Left ventricle myocardium inferior (tissue), 1 donor: ENCODE results near the gene SETBP1. TPM values are rescaled to one million over a fixed set of nuclear protein-coding genes. Genes with fewer than 3 reads are reported as not detected.

Experiments used
- DNase-seq: peaks from one replicate; pipeline ENCODE4 v3.0.0-alpha.2; 2020
- H3K27ac ChIP-seq: fragments of 200-600 bp; replicated peaks from 2 replicates; pipeline ENCODE4 v1.8.0; 2021
- H3K27me3 ChIP-seq: fragments of 200-600 bp; 2 replicates; pipeline ENCODE4 v1.8.0; 2021; ENCODE audit warnings: low read depth
- H3K36me3 ChIP-seq: fragments of 200-600 bp; 2 replicates; pipeline ENCODE4 v1.8.0; 2021
- H3K4me1 ChIP-seq: fragments of 200-600 bp; 2 replicates; pipeline ENCODE4 v1.8.0; 2021
- H3K4me3 ChIP-seq: fragments of 200-600 bp; 2 replicates; pipeline ENCODE4 v1.8.0; 2021; ENCODE audit warnings: mild to moderate bottlenecking, moderate library complexity
- H3K9me3 ChIP-seq: fragments of 200-600 bp; replicated peaks from 2 replicates; pipeline ENCODE4 v1.8.0; 2021
- CTCF ChIP-seq: fragments of 200-600 bp; IDR thresholded peaks from 2 replicates; pipeline ENCODE4 v1.8.0; 2021; ENCODE audit warnings: antibody characterized with exemption, mild to moderate bottlenecking, borderline replicate concordance
- intact Hi-C: fragments of 100-400 bp; cut with micrococcal nuclease; formaldehyde crosslinking; loops from one replicate; pipeline ENCODE4 v1.11.0; 2022
- total RNA-seq: library from RNA; stranded (reverse); fragmentation: NEBNext Ultra II Directional; extraction: Animal tissue kit (Norgen Biotek cat#: 25700); gene quantifications from one replicate; pipeline ENCODE4 v1.2.1, GENCODE V29; 2021
- donor health status: DM: no; HTN: yes; CAD: no; lungs with severe emphysema.

Gene SETBP1
- total RNA-seq, 1 donor from 2014 or later: 10.3 TPM

DNA sequence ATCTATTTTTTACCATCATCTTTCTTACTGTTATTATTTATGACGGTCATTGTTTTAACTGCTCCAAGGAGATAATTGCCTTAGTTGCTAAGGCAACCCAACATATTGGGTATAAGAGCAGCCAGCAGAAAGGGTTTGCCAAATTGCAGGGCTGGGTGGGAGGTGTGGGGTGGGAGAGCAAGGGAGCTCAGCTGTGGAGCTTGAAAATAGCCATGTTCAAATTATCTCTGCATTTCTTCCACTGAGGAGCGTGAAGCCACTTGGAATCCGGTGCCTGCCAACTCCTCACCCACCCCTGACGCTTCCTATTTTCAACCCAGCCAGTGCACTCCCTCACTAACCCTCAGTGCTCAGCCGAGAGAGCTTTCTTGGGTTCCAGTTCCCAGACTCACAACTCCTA lies 60.8 kb downstream of the SETBP1 start:
- Histone ChIP-seq H3K4me3 (no peak overlapping the region), H3K27ac (no peak overlapping the region), H3K27me3 (no peaks in the 10 kb centered on the region), H3K9me3 (no peaks in the 10 kb centered on the region), H3K36me3 (no peaks in the 10 kb centered on the region), H3K4me1 (peaks cover 49% of the 10 kb centered on the region)
- DNase-seq: no peak
- TF ChIP-seq CTCF: no peak
- intact Hi-C loops: no loop called here

GRCh38 chr18:44742126-44742525 lies 61.4 kb downstream of the SETBP1 start:
- no peaks in the 10 kb centered on the region for H3K36me3 ChIP-seq
- H3K9me3 ChIP-seq: no peaks in the 10 kb centered on the region
- DNase-seq: no peak
- peak overlapping the region; percentile 58 for H3K27ac ChIP-seq
- H3K27me3 ChIP-seq: no peaks in the 10 kb centered on the region
- intact Hi-C loops: no loop called here
- H3K4me1 ChIP-seq: peaks cover 50% of the 10 kb centered on the region
- no peak overlapping the region for H3K4me3 ChIP-seq
- no peak for TF ChIP-seq CTCF

- intact Hi-C loops: no loop called here
- DNase-seq: peak; percentile 54
- Histone ChIP-seq H3K9me3 (no peaks in the 10 kb centered on the region), H3K27me3 (no peaks in the 10 kb centered on the region), H3K36me3 (no peaks in the 10 kb centered on the region), H3K27ac (peak overlapping the region; percentile 58), H3K4me3 (no peak overlapping the region), H3K4me1 (peaks cover 53% of the 10 kb centered on the region)
- TF ChIP-seq CTCF: no peak
Observed at GRCh38 chr18:44742718-44743311, 62.1 kb downstream of the SETBP1 start.

DNA sequence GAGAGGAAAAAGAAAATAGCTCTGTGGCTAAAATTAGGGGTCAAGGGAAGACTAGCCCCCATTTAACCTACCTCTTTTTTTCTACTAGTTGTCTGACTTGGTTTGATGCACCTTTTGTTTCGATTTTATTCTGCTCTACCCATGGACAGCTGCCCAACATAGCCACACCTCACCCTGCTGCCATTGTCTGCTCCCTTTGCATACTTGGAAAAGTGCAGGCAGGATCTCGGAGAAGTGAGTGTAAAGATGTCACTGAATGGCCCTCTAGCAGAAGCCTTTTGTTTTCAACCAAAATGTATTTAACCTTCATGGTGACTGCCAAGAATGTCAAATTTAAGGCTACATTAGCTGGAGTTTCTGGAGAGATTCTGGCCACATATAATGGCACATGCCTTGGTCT lies 62.9 kb downstream of the SETBP1 start:
- H3K4me1 ChIP-seq: peaks cover 55% of the 10 kb centered on the region
- no peak for TF ChIP-seq CTCF
- intact Hi-C loops: no loop called here
- no peaks in the 10 kb centered on the region for H3K36me3 ChIP-seq
- peak overlapping the region; percentile 58 for H3K27ac ChIP-seq
- DNase-seq: no peak
- no peaks in the 10 kb centered on the region for H3K9me3 ChIP-seq
- no peaks in the 10 kb centered on the region for H3K27me3 ChIP-seq
- no peak overlapping the region for H3K4me3 ChIP-seq

GRCh38 chr18:44744161-44745121 lies 63.8 kb downstream of the SETBP1 start:
- H3K27ac ChIP-seq: no peak overlapping the region
- H3K4me3 ChIP-seq: peak overlapping the region; percentile 39
- H3K9me3 ChIP-seq: no peaks in the 10 kb centered on the region
- intact Hi-C loops: no loop called here
- TF ChIP-seq CTCF: peak; percentile 33
- H3K27me3 ChIP-seq: no peaks in the 10 kb centered on the region
- H3K4me1 ChIP-seq: peaks cover 55% of the 10 kb centered on the region
- DNase-seq: peak; percentile 43
- H3K36me3 ChIP-seq: no peaks in the 10 kb centered on the region
